Measurements from ENCODE around the gene PURA. TPM values are rescaled to one million over a fixed set of nuclear protein-coding genes. Genes with fewer than 3 reads are reported as not detected.

Gene PURA
- total RNA-seq, 1 experiment from 2014 or later, result 20.1 TPM

DNA sequence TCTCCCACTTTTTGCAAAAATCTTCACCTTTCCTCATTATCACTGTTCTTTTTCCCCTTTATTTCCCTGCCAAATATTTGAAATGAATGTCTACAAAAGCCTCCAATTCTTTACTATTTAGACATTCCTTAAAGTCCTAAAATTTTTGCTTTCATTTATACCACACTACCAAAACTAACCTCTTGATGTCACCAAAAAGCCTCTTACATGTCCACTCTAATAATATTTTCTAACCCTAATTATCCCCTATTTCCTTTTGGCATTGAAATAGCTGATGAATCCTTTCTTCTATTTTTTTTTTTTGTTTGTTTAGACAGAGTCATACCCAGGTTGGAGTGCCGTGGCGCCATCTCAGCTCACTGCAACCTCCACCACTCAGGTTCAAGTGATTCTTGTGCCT lies 38.5 kb upstream of the PURA start:
- BruUV-seq (replicated peaks), result no TSS peak
- H3K4me1 Mint-ChIP-seq (ENCODE audit: insufficient read depth, unreplicated experiment), result no peaks in the 10 kb centered on the region
- peak; percentile 27 for DNase-seq (ENCODE audit: unreplicated experiment)
- ChIA-PET POLR2A (interaction anchor here (0.6 to 2.4 kb wide), 11 partner anchors 30 to 361 kb away, joined by 3 to 8 read pairs (median 4); partner anchors contain the start of gene PURA), CTCF (interaction anchor here (0.6 to 9.2 kb wide), 21 partner anchors 10 to 510 kb away, joined by 3 to 215 read pairs (median 4); partner anchors contain the start of gene NRG2)
- TF ChIP-seq, protein P1, sequence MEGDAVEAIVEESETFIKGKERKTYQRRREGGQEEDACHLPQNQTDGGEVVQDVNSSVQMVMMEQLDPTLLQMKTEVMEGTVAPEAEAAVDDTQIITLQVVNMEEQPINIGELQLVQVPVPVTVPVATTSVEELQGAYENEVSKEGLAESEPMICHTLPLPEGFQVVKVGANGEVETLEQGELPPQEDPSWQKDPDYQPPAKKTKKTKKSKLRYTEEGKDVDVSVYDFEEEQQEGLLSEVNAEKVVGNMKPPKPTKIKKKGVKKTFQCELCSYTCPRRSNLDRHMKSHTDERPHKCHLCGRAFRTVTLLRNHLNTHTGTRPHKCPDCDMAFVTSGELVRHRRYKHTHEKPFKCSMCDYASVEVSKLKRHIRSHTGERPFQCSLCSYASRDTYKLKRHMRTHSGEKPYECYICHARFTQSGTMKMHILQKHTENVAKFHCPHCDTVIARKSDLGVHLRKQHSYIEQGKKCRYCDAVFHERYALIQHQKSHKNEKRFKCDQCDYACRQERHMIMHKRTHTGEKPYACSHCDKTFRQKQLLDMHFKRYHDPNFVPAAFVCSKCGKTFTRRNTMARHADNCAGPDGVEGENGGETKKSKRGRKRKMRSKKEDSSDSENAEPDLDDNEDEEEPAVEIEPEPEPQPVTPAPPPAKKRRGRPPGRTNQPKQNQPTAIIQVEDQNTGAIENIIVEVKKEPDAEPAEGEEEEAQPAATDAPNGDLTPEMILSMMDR (IDR thresholded peaks at IDR 0.05; ENCODE audit: unreplicated experiment), result peak; percentile 69
- no peaks in the 10 kb centered on the region for H3K27me3 Mint-ChIP-seq (ENCODE audit: insufficient read depth, unreplicated experiment)
- no peaks in the 10 kb centered on the region for H3K36me3 Mint-ChIP-seq (ENCODE audit: insufficient read depth, unreplicated experiment)
- no peaks in the 10 kb centered on the region for H3K9me3 Mint-ChIP-seq (ENCODE audit: unreplicated experiment)
- intact Hi-C loops (cut with micrococcal nuclease), result loop anchor here (2.0 to 5.0 kb wide), 3 partner anchors 147 to 281 kb away; no protein-coding TSS in a partner anchor
- H3K4me3 Mint-ChIP-seq (ENCODE audit: unreplicated experiment), result no peak overlapping the region
- H3K27ac Mint-ChIP-seq (ENCODE audit: low read depth, unreplicated experiment), result no peak overlapping the region

DNA sequence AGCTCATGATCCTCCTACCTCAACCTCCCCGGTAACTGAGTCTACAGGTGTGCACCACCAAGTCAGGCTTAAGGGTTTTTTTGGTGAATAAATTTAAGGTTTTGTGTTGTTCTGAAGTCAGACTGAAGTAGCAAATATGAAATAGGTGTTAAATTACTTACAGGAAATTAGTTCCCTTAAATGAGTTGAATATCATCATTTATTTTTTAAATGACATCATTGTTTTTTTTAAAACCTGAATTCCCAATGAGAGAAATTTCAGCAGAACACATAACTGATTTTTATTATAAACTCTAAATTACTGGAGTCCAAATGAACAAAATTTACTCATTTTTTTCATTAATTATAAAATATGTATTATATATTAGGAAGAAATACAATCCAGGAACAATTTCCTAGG lies 37.8 kb upstream of the PURA start:
- no TSS peak for BruUV-seq (replicated peaks)
- intact Hi-C loops (cut with micrococcal nuclease), result loop anchor here (5.0 kb wide), 2 partner anchors 146 to 166 kb away; no protein-coding TSS in a partner anchor
- no peak overlapping the region for H3K27ac Mint-ChIP-seq (ENCODE audit: low read depth, unreplicated experiment)

DNA sequence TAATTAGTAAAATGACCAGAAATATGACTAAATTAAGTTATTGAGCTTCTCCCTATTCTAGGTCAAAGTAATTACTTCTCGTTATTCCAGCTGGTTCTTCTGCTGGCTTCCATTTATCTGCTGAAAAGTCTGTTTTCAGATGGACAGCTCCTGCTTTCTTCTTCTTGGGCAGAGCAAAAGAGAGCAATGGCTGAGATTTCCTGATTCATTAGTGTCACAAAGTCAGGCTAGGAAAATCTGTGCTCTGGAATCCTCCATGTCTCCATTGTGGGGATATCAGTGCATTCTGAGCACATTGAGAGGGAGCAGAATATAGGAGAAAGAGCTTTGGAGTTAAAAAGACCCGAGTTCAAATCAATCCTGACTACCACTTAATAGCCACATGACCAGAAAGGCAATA lies 37.1 kb upstream of the PURA start:
- TF ChIP-seq, protein P1 (IDR thresholded peaks at IDR 0.05; ENCODE audit: unreplicated experiment), result no peak
- Mint-ChIP-seq H3K36me3 (ENCODE audit: insufficient read depth, unreplicated experiment) (no peaks in the 10 kb centered on the region), H3K9me3 (ENCODE audit: unreplicated experiment) (no peaks in the 10 kb centered on the region), H3K27me3 (ENCODE audit: insufficient read depth, unreplicated experiment) (peaks cover 2% of the 10 kb centered on the region), H3K4me3 (ENCODE audit: unreplicated experiment) (no peak overlapping the region), H3K27ac (ENCODE audit: low read depth, unreplicated experiment) (no peak overlapping the region), H3K4me1 (ENCODE audit: insufficient read depth, unreplicated experiment) (no peaks in the 10 kb centered on the region)
- ChIA-PET CTCF (interaction anchor here (0.7 to 9.2 kb wide), 8 partner anchors 17 to 282 kb away, joined by 3 to 215 read pairs (median 5); partner anchors contain the start of gene HBEGF), POLR2A (interaction anchor here (0.5 to 1.1 kb wide), 2 partner anchors 31 to 347 kb away, joined by 4 to 5 read pairs; no protein-coding TSS in a partner anchor)
- no TSS peak for BruUV-seq (replicated peaks)
- no peak for DNase-seq (ENCODE audit: unreplicated experiment)
- intact Hi-C loops (cut with micrococcal nuclease), result loop anchor here (5.0 kb wide), 2 partner anchors 146 to 166 kb away; no protein-coding TSS in a partner anchor

More for the DNA sequence above, 37.8 kb upstream of the PURA start:
- no peak for DNase-seq (ENCODE audit: unreplicated experiment)
- ChIA-PET CTCF (interaction anchor here (0.6 to 9.2 kb wide), 17 partner anchors 18 to 511 kb away, joined by 3 to 215 read pairs (median 4); partner anchors contain the start of genes HBEGF and NRG2), POLR2A (interaction anchor here (1.0 to 2.4 kb wide), 3 partner anchors 29 to 37 kb away, joined by 3 to 7 read pairs (median 4); no protein-coding TSS in a partner anchor)
- H3K36me3 Mint-ChIP-seq (ENCODE audit: insufficient read depth, unreplicated experiment), result no peaks in the 10 kb centered on the region
- H3K4me3 Mint-ChIP-seq (ENCODE audit: unreplicated experiment), result no peak overlapping the region
- H3K4me1 Mint-ChIP-seq (ENCODE audit: insufficient read depth, unreplicated experiment), result no peaks in the 10 kb centered on the region
- TF ChIP-seq, protein P1 (IDR thresholded peaks at IDR 0.05; ENCODE audit: unreplicated experiment), result no peak
- no peaks in the 10 kb centered on the region for H3K27me3 Mint-ChIP-seq (ENCODE audit: insufficient read depth, unreplicated experiment)
- H3K9me3 Mint-ChIP-seq (ENCODE audit: unreplicated experiment), result no peaks in the 10 kb centered on the region

GRCh38 chr5:140083120-140083519 lies 30.8 kb upstream of the PURA start:
- Mint-ChIP-seq H3K4me1 (ENCODE audit: insufficient read depth, unreplicated experiment) (no peaks in the 10 kb centered on the region), H3K9me3 (ENCODE audit: unreplicated experiment) (no peaks in the 10 kb centered on the region), H3K4me3 (ENCODE audit: unreplicated experiment) (no peak overlapping the region), H3K27ac (ENCODE audit: low read depth, unreplicated experiment) (no peak overlapping the region), H3K27me3 (ENCODE audit: insufficient read depth, unreplicated experiment) (peaks cover 51% of the 10 kb centered on the region), H3K36me3 (ENCODE audit: insufficient read depth, unreplicated experiment) (no peaks in the 10 kb centered on the region)
- TF ChIP-seq, protein P1 (IDR thresholded peaks at IDR 0.05; ENCODE audit: unreplicated experiment), result no peak
- ChIA-PET POLR2A (interaction anchor here (0.8 to 1.4 kb wide), 2 partner anchors 32 to 34 kb away, joined by 3 read pairs; no protein-coding TSS in a partner anchor), CTCF (interaction anchor here (0.7 to 1.4 kb wide), 3 partner anchors 10 to 199 kb away, joined by 3 to 5 read pairs (median 3); no protein-coding TSS in a partner anchor)
- intact Hi-C loops (cut with micrococcal nuclease), result no loop called here
- BruUV-seq (replicated peaks), result no TSS peak
- no peak for DNase-seq (ENCODE audit: unreplicated experiment)
